IPS-20b (cell line): ENCODE data around the gene GJA4.

Source experiments
- H3K27ac ChIP-seq: one replicate; pipeline ENCODE4 v1.5.1; 2013; ENCODE audit warnings: low read length
- H3K27me3 ChIP-seq: 2 replicates; pipeline ENCODE4 v1.6.1; 2013; ENCODE audit warnings: mild to moderate bottlenecking, low read length, inconsistent platforms; ENCODE audit not compliant: insufficient read depth
- H3K36me3 ChIP-seq: 2 replicates; pipeline ENCODE4 v1.6.1; 2013; ENCODE audit warnings: low read depth, mild to moderate bottlenecking, inconsistent platforms, low read length, moderate library complexity; ENCODE audit not compliant: insufficient read depth
- H3K4me1 ChIP-seq: 2 replicates; pipeline ENCODE4 v1.6.1; 2013; ENCODE audit warnings: mild to moderate bottlenecking, control low read depth, inconsistent platforms, low read length, moderate library complexity; ENCODE audit not compliant: insufficient read depth
- H3K4me3 ChIP-seq: 2 replicates; pipeline ENCODE4 v1.5.1; 2013; ENCODE audit warnings: mild to moderate bottlenecking, low read length, inconsistent platforms
- H3K9ac ChIP-seq: 2 replicates; pipeline ENCODE4 v1.6.1; 2013; ENCODE audit warnings: low read depth, mild to moderate bottlenecking, inconsistent platforms, low read length, moderate library complexity
- H3K9me3 ChIP-seq: 2 replicates; pipeline ENCODE4 v1.6.1; 2013; ENCODE audit warnings: mild to moderate bottlenecking, low read depth, low read length, inconsistent platforms; ENCODE audit not compliant: insufficient read depth

The GJA4 gene

DNA sequence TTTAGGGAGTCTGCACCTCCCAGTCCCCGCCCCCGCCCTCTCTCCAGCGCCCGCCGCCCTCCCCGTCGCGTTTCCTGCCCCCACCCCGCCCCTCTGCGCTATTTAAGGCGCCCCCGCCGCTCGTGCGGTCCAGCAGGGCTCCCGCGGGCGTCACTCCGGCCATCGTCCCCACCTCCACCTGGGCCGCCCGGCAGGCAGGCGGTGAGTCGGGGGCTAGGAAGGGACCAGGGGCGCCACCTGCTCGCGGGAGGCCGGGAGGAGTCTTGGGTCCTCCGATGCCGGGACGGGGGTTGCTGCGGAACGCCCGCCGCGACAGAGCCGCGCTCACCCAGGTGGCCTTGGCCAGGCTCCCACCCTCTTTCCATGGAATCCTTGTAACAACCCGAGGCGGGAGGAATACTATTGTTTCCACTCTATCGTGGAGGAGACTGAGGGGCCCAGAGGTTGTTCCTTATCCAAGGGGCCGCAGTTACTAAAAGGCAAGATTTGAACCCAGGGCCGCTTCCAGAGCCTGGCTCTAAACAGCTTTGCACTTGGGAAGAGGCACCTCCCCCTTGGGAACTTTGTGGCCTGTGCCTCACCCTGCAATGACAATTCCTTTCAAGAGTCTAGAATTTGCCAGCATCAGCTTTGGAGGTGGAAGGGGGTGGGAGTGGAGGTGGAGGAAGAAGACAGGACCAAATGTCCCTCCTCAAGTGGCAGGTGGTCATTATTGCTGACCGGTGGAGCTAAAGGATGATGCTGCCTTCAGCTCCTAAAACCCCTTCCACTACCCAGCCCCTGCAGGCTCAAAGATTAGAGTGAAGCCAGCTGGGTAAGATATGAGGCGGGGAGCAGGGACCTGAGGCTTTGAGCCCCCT is at the start of gene GJA4:
Gene GJA4, plus strand, starts transcription at position 132 of the 860 bp plus-strand sequence. CDS start 1,215 bp downstream, outside the sequence.
- Histone ChIP-seq H3K27me3 (peaks cover 28% of the 10 kb centered on the region), H3K27ac (no peak within 1 kb of the TSS), H3K36me3 (no peaks in the 10 kb centered on the region), H3K9me3 (no peaks in the 10 kb centered on the region), H3K9ac (no peak within 1 kb of the TSS; the same call in 1 of the 2 replicates), H3K4me1 (peaks cover 2% of the 10 kb centered on the region; the same call in 1 of the 2 replicates), H3K4me3 (peak within 1 kb of the TSS; percentile 62)

DNA sequence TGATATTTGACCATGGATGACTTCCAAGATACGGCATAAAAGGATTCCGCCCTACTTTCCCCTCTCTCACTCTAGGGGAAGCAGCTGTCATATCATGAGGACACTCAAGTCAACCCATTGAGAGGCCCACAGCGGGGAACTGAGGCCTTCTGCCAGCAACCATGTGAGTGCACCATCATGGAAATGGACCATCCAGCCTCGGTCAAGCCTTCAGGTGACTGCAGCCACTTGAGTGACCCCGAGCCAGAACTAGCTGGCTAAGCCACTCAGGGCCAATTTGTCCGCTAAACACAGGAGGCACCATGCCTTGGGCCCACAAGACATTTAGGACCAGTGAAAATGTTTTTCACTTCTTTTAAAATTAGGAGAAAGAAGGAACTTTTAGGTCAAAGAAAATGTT is 49.0 kb upstream of the GJA4 start:
- Histone ChIP-seq H3K4me1 (no peaks in the 10 kb centered on the region), H3K9me3 (no peaks in the 10 kb centered on the region), H3K36me3 (no peaks in the 10 kb centered on the region), H3K9ac (no peak overlapping the region), H3K27me3 (peaks cover 22% of the 10 kb centered on the region), H3K27ac (no peak overlapping the region), H3K4me3 (no peak overlapping the region)

DNA sequence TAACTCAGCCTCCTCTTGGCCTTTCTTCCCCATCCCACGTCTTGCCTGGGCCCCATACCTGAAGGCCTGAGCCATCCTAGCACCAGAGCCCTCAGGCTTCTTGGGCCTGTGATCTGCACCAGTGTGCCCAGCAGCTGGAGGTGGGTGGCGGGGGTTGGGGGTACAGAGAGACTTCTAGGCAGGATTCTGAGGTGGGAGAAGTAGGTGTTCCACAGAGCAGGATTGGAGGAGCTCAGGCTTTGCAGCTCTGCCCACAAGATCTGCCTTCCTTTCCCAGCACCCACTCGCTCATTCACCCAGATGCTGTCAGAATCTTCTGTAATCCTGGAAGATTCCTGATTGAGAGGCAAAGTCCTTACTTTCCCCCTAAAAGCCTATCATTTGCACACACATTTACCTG is 47.9 kb upstream of the GJA4 start:
- Histone ChIP-seq H3K9me3 (no peaks in the 10 kb centered on the region), H3K9ac (no peak overlapping the region), H3K4me1 (0 out of 2 replicates have a peak, but pooled peaks cover 4% of the 10 kb centered on the region), H3K36me3 (no peaks in the 10 kb centered on the region), H3K27me3 (peaks cover 18% of the 10 kb centered on the region), H3K27ac (no peak overlapping the region), H3K4me3 (no peak overlapping the region)

DNA sequence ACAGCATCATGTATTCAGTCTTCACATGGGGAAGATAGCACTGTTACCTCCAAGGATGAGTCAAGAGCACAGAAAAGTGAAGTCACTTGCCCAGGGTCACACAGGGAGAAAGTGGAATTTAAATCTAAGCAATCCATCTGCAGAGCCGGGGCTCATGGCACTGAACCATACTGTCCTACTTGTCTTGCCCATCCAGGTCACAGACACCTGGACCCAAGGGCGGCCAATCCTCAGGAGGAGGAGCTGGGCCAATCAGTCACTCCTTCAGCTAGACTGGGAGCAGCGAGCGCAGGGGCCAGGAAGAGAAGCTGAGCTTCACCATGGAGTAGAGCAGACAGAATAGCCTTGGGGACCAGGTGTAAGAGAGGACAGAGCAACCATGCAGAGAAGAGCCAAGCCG is 47.1 kb upstream of the GJA4 start:
- no peak overlapping the region for H3K9ac ChIP-seq
- no peak overlapping the region for H3K27ac ChIP-seq
- no peaks in the 10 kb centered on the region for H3K36me3 ChIP-seq
- no peaks in the 10 kb centered on the region for H3K9me3 ChIP-seq
- peaks cover 17% of the 10 kb centered on the region for H3K27me3 ChIP-seq
- H3K4me1 ChIP-seq = 0 out of 2 replicates have a peak, but pooled peaks cover 4% of the 10 kb centered on the region
- H3K4me3 ChIP-seq = no peak overlapping the region

DNA sequence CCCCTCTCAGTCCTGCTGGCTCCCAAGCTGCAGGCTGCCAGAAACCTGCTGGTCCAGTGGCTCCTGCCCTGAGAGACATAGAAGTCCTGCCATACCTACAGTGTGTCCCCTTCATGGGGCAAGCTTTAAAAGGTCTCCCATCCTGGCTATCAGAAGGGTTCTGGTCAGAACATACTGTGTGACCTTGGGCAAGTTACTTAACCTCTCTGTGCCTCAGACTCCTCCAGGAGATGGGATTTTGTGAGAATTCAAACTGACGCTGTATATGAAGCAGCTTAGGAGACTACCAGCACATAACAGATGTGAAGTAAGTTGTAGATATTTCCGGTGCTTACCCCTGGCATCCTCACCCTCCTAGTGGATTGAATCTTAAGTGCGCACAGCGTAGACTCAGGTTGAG is 46.7 kb upstream of the GJA4 start:
- no peak overlapping the region for H3K4me3 ChIP-seq
- H3K4me1 ChIP-seq = 0 out of 2 replicates have a peak, but pooled peaks cover 4% of the 10 kb centered on the region
- H3K9me3 ChIP-seq = no peaks in the 10 kb centered on the region
- no peak overlapping the region for H3K27ac ChIP-seq
- H3K27me3 ChIP-seq = peaks cover 17% of the 10 kb centered on the region
- no peaks in the 10 kb centered on the region for H3K36me3 ChIP-seq
- no peak overlapping the region for H3K9ac ChIP-seq

DNA sequence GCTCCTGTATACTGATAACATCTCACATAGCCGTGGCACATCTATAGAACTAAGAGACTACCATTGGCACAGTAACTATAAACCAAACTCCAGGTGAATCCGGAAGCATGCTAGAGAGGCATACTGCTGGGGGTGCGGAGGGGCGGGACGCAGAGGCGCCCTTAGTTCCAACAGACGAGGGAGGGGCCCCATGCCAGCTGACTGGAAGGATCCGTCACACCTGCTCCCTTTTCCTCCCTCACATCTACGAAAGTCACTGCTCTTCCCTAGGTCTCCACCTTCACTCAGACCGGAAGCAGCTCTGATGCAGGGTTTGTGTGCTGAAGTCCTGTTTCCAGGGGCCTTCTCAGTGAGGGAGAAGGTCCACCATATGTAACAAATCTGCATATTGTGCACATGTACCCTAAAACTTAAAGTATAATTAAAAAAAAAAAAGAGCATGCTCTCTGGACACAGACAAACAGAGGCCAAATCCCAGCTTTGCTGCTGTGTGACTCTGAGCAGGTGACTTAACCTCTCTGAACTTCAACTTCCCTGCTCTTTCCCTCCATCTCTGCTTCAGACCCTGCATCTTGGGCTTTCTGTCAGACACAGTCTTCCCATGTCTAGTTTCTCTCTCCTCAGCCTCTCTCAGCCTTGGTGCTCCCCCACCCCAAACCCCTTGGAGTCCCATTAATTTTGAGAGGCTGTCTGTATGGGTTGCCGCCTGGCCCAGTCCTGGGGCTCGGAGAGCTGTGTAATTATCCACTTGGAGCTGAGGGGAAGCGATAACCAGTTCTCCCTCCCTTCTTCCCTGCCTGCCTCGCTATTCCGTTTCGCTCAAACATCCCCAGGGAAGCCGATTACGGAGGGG is 45.8 kb upstream of the GJA4 start:
- H3K4me1 ChIP-seq = 0 out of 2 replicates have a peak, but pooled peaks cover 4% of the 10 kb centered on the region
- no peak overlapping the region for H3K9ac ChIP-seq
- no peaks in the 10 kb centered on the region for H3K9me3 ChIP-seq
- H3K36me3 ChIP-seq = no peaks in the 10 kb centered on the region
- peaks cover 12% of the 10 kb centered on the region for H3K27me3 ChIP-seq
- H3K27ac ChIP-seq = no peak overlapping the region
- H3K4me3 ChIP-seq = no peak overlapping the region

DNA sequence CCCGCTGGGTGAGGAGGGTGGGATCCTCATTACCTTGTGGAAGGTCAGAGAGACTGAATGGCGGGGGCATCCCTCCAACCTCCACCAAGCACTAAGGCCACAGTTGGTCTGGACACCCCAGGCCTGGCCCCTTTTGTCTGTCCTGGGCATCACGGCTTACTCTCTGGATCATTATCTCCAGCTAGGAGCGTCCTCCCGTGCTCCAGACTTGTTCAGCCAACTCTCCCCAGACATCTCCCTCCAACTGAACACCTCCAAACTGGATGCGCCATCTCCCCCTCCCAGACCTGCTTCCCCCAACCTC is 45.2 kb upstream of the GJA4 start:
- no peaks in the 10 kb centered on the region for H3K36me3 ChIP-seq
- no peak overlapping the region for H3K4me3 ChIP-seq
- H3K27ac ChIP-seq = no peak overlapping the region
- H3K9me3 ChIP-seq = no peaks in the 10 kb centered on the region
- no peak overlapping the region for H3K9ac ChIP-seq
- H3K27me3 ChIP-seq = peaks cover 6% of the 10 kb centered on the region
- H3K4me1 ChIP-seq = 0 out of 2 replicates have a peak, but pooled peaks cover 4% of the 10 kb centered on the region

DNA sequence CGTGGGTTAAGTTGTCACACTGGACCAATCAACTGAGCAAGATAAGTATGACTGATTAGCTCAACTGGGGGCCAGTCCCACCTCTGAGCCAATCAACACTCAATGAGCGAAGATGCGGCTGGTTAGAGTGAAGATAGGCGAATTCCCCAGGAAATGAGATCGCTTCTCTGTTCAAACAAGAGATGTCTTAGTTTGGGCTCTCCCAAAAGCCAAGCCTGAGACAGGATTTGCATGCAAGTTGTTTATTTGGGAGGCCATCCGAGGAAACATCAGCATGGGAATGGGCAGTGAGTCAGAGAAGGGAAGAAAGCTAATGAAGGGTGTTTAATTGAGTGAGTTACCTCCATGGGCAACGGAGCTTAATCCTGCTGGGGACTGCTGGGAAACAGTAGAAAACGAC is 42.8 kb upstream of the GJA4 start:
- no peak overlapping the region for H3K27ac ChIP-seq

DNA sequence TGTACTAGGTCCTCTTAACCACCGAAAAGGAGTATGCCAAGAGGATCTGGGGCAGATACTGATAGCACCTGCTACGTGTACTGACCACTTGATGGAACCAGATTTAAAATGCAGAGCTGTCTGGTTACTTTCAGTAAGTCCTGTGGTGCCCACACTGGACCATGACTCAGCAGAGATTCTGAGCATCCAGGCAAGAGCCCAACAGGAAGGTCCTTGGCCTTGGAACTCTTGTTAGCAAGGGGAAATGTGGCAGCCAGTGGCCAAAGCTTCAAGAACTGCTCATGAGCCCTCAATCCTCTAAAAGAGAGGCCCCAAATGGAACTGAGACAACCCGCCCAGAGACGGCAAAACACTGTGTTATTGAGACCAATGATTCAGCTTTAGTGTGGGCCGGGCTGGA is 42.2 kb upstream of the GJA4 start:
- H3K36me3 ChIP-seq = no peaks in the 10 kb centered on the region

More for the DNA sequence above, 42.8 kb upstream of the GJA4 start:
- no peak overlapping the region for H3K9ac ChIP-seq
- H3K9me3 ChIP-seq = no peaks in the 10 kb centered on the region
- H3K4me3 ChIP-seq = no peak overlapping the region
- H3K27me3 ChIP-seq = no peaks in the 10 kb centered on the region
- H3K4me1 ChIP-seq = 0 out of 2 replicates have a peak, but pooled peaks cover 4% of the 10 kb centered on the region
- H3K36me3 ChIP-seq = no peaks in the 10 kb centered on the region

DNA sequence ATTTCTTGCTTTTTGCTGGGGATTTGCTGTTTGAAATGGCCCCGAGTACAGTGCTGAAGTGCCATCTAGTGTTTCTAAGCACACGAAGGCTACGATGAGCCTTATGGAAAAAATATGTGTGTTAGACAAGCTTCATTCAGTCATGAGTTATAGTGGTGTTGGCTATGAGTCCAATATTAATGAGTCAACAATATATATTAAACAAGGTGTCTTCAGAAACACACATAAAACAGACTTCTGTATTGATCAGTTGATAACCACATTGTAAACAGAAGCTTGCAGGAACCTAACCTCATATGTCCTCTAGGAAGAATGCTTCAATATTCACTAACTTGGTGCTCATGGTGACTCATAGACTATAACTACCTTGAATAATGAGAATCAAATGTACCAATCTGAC is 39.6 kb upstream of the GJA4 start:
- Histone ChIP-seq H3K4me1 (0 out of 2 replicates have a peak, but pooled peaks cover 4% of the 10 kb centered on the region), H3K36me3 (no peaks in the 10 kb centered on the region), H3K9me3 (no peaks in the 10 kb centered on the region), H3K9ac (no peak overlapping the region), H3K27ac (no peak overlapping the region), H3K4me3 (no peak overlapping the region), H3K27me3 (no peaks in the 10 kb centered on the region)

More for the DNA sequence above, 42.2 kb upstream of the GJA4 start:
- Histone ChIP-seq H3K9ac (no peak overlapping the region), H3K4me3 (no peak overlapping the region), H3K27ac (no peak overlapping the region), H3K9me3 (no peaks in the 10 kb centered on the region), H3K4me1 (0 out of 2 replicates have a peak, but pooled peaks cover 4% of the 10 kb centered on the region), H3K27me3 (no peaks in the 10 kb centered on the region)

DNA sequence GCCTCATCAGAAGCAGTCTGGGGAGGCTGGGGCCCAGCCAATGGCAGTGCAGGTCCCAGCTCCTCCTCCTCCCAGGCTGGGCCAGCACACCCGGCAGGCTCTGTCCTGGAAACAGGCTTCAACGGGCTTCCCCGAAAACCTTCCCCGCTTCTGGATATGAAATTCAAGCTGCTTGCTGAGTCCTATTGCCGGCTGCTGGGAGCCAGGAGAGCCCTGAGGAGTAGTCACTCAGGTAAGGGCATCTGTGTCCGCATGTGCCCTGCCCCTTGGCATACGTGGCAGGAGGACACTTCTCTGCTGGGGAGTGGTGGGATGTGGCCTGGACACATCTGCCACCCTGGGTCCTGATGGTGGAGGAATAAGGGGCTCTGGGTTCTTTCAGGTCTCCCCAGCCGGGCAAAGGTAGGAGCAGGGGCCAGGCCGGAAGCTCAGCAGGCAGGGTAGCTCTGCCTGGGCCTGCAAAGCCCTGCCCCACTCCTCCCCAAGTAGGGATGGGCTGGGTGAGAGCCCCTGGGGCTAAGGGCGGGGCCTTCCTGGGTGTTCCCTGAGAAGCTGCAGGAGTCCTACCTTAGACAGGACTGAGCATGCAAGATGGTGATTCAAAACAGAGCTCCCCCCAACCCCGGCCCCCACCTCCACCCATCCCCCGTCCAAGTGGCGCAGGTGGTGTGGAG is 37.7 kb upstream of the GJA4 start, which contains the start of gene GJB5:
Gene GJB5, plus strand, starts transcription at position 84 of the 674 bp plus-strand sequence. CDS start 2,284 bp downstream, outside the sequence.
- H3K4me1 ChIP-seq = 0 out of 2 replicates have a peak, but pooled peaks cover 2% of the 10 kb centered on the region
- H3K9ac ChIP-seq = no peak within 1 kb of the TSS
- no peaks in the 10 kb centered on the region for H3K36me3 ChIP-seq
- no peaks in the 10 kb centered on the region for H3K27me3 ChIP-seq
- H3K9me3 ChIP-seq = no peaks in the 10 kb centered on the region
- H3K4me3 ChIP-seq = no peak within 1 kb of the TSS
- no peak within 1 kb of the TSS for H3K27ac ChIP-seq
